ENCODE results near the gene ASXL2.
"Not testable (repeated sequence)": the region's sequence is repeated elsewhere in the genome, so short reads cannot be mapped to it uniquely, and the experiment has no call there.

The ASXL2 gene

GRCh38 chr2:25878361-25879132 is at the start of gene ASXL2:
ASXL2 (minus strand) TSS chr2:25878487; CDS start chr2:25878222, 265 bp downstream.
- DNase-seq (ENCODE audit: extremely low read depth in 1 of 2, low read depth in 1 of 2) = peak; percentile 95 to 96

- peak in 1 of 2 donors; percentile 2 for DNase-seq (ENCODE audit: extremely low read depth in 1 of 2, low read depth in 1 of 2)
These were observed 48.9 kb upstream of the ASXL2 start for GRCh38 chr2:25926984-25927756.

- DNase-seq (ENCODE audit: extremely low read depth in 1 of 2, low read depth in 1 of 2) = no peak
These were observed 44.2 kb upstream of the ASXL2 start for GRCh38 chr2:25922501-25922900.

- no peak for DNase-seq (ENCODE audit: extremely low read depth in 1 of 2, low read depth in 1 of 2)
These were observed 42.6 kb upstream of the ASXL2 start for GRCh38 chr2:25920786-25921415.

- no peak for DNase-seq (ENCODE audit: extremely low read depth in 1 of 2, low read depth in 1 of 2)
These were observed 42.0 kb upstream of the ASXL2 start for GRCh38 chr2:25920336-25920735.

GRCh38 chr2:25917832-25918231 is 39.5 kb upstream of the ASXL2 start:
- DNase-seq (ENCODE audit: extremely low read depth in 1 of 2, low read depth in 1 of 2) = no peak

GRCh38 chr2:25917411-25917810 is 39.1 kb upstream of the ASXL2 start:
- DNase-seq (ENCODE audit: extremely low read depth in 1 of 2, low read depth in 1 of 2) = not testable (repeated sequence)

- peak; percentile 5 to 43 for DNase-seq (ENCODE audit: extremely low read depth in 1 of 2, low read depth in 1 of 2)
These were observed 37.9 kb upstream of the ASXL2 start for GRCh38 chr2:25915944-25916772.

GRCh38 chr2:25915411-25915810 is 37.1 kb upstream of the ASXL2 start:
- DNase-seq (ENCODE audit: extremely low read depth in 1 of 2, low read depth in 1 of 2) = not testable (repeated sequence)

GRCh38 chr2:25913696-25913973 is 35.3 kb upstream of the ASXL2 start:
- DNase-seq (ENCODE audit: extremely low read depth in 1 of 2, low read depth in 1 of 2) = not testable (repeated sequence)

- DNase-seq (ENCODE audit: extremely low read depth in 1 of 2, low read depth in 1 of 2) = no peak
These were observed 34.8 kb upstream of the ASXL2 start for GRCh38 chr2:25912851-25913695.

GRCh38 chr2:25909574-25909973 is 31.3 kb upstream of the ASXL2 start:
- not testable (repeated sequence) for DNase-seq (ENCODE audit: extremely low read depth in 1 of 2, low read depth in 1 of 2)

GRCh38 chr2:25905126-25905525 is 26.8 kb upstream of the ASXL2 start:
- DNase-seq (ENCODE audit: extremely low read depth in 1 of 2, low read depth in 1 of 2) = no peak

GRCh38 chr2:25903216-25903776 is 25.0 kb upstream of the ASXL2 start:
- DNase-seq (ENCODE audit: extremely low read depth in 1 of 2, low read depth in 1 of 2) = no peak

GRCh38 chr2:25899404-25899970 is 21.2 kb upstream of the ASXL2 start:
- DNase-seq (ENCODE audit: extremely low read depth in 1 of 2, low read depth in 1 of 2) = no peak

- no peak for DNase-seq (ENCODE audit: extremely low read depth in 1 of 2, low read depth in 1 of 2)
These were observed 19.2 kb upstream of the ASXL2 start for GRCh38 chr2:25897506-25897905.

GRCh38 chr2:25896308-25896707 is 18.0 kb upstream of the ASXL2 start:
- DNase-seq (ENCODE audit: extremely low read depth in 1 of 2, low read depth in 1 of 2) = not testable (repeated sequence)

- no peak for DNase-seq (ENCODE audit: extremely low read depth in 1 of 2, low read depth in 1 of 2)
These were observed 17.3 kb upstream of the ASXL2 start for GRCh38 chr2:25895610-25896009.

GRCh38 chr2:25895018-25895417 is 16.7 kb upstream of the ASXL2 start:
- no peak for DNase-seq (ENCODE audit: extremely low read depth in 1 of 2, low read depth in 1 of 2)

Data from stimulated activated CD8-positive, alpha-beta memory T cell treated with anti-CD3 and anti-CD28 coated beads, Interleukin-7, amount 100 ng/mL, for 48 hours (primary cell).